Measurements from ENCODE around the gene EPB41.
"Not testable (repeated sequence)": the region's sequence is repeated elsewhere in the genome, so short reads cannot be mapped to it uniquely, and the experiment has no call there.

EPB41 gene
- total RNA-seq: 309 to 666 (median 654) reads per million in 4 experiments

DNA sequence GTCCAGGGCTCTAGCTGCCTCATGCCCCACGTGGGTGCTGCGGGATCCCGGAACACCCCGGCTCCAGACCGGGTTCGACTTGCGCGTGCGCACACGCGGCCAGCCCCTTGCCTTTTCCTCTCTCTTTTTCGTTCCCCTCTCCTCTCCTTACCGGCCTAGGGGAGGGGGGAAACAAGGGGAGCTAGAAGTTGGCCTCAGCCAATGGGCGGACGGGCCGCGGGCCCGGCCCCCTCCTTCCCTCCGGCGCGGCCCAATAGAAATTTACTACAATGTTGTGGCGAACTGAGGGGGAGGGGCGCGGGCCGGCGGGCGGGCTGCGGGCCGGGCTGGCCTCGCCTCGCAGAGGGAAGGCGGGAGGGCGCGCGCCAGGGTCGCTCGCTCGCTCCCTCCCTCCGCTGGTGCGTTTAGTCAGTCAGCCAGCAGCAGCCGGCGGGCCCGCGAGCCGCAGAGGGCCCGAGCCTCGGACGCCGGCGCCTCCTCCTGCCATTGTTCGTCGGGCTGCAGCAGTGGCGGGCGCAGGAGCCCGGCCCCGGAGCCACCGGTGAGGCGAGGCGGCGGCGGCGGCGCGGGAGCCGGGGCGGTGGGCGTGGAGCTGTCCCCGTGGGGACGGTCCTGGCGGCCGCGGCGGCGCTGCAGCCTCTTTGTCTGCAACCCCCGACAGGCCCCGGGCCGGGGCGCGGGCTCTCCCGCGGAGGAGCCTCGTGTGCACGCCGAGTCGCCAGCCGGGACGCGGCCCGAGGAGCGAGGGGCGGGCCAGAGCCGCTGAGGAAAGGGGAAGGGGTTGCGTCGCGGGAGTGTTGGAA, at the start of gene EPB41:
Gene EPB41, plus strand, starts transcription at position 342 of the 803 bp plus-strand sequence. CDS start 72,869 bp downstream, outside the sequence.
- DNase-seq: peak; percentile 86

DNA sequence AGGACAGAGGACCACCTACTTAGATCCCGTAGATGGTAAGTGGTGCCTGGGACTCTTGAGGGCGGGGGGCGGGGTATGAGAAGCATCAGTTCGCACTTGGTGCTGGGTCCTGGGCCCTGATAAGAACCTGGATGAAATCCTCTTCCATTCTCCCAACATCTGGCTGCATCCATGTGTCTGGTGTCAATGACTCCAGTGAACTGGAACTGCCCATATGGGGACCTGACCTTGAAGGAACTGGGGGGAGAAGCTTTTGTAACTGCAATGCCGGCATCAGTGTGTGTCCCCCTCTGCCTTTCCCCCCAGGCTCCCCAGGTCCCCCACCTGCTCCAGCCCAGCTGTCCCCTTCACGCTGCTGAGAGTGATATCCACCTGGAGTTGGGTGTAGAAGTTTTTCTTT, 49.7 kb upstream of the EPB41 start:
- no peak for DNase-seq

DNA sequence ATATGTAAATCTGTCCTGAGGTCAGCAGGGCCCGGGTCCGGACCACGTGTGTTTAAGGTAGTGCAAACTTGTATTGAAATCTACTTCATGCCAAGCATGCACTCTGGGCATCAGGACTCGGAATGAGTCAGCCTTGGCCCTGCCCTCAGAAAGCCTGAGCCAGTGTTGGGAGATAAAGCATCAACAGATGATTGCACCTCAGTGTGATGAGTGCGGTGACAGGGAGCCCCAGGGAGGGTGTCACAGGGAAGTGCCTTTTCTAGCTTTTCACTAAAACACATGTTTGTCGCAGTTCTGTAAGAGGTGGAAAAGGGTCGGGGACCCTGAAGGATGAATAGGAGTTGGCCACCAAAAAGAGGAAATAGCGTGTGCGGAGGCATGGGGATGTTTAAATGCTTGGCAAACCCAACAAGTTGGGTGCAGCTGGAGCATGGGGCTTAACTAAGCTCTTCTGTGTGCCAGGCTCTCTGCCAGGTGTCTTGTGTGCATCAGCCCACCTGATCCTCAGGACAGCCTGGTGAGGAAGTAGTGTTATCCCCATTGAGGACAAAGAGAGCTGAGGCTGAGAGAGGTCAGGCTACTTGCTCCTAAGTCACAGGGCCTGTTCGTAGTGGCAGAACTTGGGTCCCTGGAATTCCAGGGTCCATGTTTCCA, 48.2 kb upstream of the EPB41 start:
- no peak for DNase-seq

DNA sequence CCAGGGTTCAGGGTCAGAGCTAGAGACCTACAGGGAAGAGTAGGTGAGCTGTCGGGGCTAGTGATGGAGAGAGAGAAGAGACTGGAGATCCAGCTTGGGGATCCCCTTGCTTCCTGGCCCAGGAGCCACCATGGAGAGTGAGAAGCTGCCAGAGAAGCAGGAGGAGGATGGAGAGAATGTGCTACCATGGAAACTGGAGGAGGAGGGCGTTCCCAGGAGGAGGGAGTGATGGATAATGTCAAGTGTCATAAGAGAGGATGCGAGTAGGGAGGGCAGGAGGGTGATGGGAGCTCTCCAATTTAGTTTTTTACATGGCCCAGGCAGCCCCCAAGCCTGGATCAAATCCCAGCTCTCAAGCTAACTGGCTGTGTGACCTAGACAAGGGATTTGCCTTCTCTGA, 46.5 kb upstream of the EPB41 start:
- DNase-seq: no peak

DNA sequence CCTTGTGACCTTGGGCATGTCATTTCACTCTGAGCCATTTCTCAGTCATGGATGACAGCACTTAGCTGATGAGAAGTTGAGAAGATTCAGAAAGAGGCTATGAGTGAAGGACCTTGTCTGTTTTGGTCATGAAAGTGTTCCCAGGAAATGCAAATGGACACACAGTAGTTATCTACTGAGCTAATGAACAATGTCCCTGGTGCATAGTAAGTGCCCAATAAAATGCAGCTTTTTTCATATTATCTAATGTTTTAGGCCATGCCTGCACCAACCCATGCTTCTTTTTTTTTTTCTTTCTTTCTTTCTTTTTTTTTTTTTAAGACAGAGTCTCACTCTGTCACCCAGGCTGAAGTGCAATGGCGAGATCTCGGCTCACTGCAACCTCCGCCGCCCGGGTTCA, 44.4 kb upstream of the EPB41 start:
- no peak for DNase-seq

DNA sequence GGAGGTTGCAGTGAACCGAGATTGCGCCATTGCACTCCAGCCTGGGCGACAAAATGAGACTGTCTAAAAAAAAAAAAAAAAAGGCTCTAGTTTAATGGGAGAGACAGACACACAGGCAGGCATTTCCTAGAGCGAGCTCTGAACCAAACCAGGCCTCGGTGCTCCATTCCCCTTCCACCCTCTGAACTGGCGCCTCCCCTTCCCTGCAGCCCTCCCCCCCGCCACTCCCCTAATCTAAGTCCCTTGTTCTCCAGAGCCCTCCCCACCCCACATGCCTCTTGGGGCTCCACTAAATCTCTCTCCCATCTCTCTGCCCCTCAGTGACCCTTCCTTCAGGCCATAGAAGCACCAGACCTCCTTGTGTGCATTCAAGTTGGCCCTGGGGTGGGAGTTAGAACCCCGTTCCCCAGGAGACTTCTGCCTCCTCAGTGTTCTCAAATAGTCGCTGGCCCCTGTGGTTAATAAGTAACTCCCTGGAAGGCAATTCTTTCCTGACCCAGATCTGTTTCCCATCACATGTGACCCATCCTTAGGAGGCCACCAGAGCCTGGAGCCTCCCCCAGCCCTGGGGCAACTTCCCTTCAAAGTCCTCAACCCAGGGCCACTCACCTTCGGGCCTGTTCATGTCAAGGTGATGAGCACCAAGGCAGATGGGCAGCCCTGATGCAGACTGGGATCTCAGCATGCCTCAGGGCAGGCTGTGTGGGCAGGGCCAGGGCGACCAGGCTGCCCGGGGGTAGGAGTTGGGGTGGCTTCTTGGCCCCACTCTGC, 42.6 kb upstream of the EPB41 start:
- DNase-seq: no peak

DNA sequence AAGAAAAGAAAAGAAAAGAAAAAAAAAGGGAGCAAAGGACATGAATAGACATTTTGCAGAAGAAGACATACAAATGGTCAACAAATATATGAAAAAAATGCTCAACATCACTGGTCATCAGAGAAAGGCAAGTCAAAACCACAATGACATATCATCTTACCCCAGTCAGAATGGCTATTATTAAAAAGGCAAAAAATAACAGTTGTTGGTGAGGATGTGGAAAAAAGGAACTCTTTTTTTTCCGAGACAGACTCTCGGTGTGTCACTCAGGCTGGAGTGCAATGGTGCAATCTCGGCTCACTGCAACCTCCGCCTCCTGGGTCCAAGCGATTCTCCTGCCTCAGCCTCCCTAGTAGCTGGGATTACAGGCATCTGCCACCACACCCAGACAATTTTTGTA, 39.2 kb upstream of the EPB41 start:
- DNase-seq: not testable (repeated sequence)

DNA sequence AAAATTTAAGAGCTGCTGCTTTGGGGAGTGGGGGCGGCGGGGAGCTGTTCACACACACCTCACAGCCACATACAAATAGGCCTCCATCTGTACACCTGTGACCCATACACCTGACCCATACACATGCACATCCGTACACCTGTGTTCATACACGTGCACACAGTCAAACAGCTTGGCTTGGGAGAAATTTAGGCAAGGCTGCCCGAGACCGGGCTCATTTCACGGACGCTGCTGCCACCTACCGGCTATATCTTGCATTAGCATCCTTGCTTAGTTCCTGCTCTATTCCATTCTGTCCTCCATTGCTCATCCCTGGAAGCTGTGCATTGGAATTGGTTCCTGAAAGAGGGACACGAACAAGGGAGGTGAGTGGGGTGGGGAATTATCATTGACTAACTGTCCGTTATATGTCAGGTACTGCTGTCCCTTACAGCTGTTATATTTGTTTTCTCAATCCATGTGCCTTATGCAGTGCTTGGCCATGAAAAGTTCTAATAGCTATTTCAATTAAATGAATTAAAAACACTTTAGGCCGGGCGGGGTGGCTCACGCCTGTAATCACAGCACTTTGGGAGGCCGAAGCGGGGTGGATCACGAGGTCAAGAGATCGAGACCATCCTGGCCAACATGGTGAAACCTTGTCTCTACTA, 37.1 kb upstream of the EPB41 start:
- peak; percentile 68 for DNase-seq

DNA sequence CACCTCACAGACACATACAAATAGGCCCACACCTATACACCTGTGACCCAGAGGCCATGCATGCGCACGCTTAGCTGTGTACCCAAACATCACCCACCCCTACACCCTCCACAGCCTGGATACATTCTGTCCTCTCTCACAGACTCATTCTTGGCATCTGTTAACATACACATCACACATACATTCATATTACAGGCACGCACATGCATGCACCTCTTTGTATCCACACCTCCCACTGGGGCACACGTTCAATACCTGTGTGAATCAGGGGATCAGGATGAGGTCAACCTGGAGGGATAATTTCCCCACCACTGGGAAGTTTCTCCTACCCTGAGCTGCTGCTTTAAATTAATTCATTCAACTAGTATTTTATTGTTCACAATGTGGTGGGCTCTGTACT, 35.6 kb upstream of the EPB41 start:
- no peak for DNase-seq

DNA sequence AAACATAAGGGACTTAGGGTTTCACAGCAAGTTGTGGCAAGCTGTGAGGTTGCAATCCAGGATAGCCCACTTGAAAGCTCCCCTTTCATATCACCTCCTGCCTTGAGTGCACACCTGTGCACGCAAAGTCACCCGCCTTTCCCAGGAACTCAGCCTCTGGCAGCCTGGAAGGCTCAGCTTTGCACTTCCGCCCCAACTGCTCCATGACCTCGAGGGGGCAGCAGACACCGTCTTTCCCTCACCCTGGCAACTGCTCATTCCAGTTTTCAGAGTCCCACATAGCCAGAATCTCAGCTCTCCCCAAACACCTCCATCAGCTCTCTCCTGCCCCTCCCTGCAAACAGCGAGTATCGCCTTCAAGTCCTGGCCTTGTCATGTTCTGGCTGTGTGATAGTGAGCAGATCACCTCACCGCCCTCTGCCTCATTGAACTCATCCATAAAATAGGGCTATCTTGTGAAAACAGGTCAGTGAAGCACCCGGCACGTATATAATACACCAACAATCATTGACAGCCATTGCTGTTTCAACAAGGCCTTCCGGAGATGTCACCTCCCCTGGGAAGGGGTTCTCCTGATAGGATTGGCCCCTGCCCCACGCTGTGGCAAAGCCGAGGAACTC, 32.2 kb upstream of the EPB41 start:
- DNase-seq: peak; percentile 68

DNA sequence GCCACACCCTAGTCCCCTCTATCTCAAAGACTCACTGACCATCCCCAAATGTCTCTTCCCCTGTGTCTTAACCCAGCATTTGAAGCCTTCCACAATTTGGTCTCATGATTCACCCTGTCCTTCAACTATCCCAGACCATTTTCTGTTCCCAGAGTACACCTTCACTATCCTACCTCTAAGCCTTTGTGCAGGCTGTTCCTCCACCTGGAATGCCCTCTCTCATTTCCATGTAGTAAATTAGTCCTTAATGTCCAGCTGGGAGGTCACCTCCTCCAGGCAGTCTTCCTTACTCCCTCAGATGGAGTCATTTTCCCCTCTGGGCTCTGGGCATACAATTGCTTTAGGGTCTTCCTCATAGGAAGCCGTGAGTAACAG, 31.1 kb upstream of the EPB41 start:
- DNase-seq: no peak

DNA sequence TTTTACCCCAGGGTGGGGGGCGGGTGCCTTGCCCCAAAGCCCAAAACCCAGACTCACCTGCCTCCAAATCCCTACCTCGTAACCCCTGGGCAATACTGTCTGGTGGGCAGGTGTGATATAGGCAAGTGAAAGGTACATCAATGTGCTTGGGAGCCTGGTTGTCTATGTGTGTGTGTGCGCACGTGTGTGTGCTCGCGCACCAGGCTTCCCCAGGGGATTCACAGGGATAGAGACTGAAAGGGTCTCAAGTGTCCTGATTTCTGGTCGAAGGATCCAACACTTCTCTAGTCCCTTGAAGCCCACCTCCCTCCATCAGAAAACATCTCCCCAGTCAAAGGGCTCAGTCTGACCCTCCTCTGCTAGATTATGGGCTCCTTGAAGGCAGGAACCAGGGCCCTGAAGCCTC, 28.9 kb upstream of the EPB41 start:
- DNase-seq: no peak

DNA sequence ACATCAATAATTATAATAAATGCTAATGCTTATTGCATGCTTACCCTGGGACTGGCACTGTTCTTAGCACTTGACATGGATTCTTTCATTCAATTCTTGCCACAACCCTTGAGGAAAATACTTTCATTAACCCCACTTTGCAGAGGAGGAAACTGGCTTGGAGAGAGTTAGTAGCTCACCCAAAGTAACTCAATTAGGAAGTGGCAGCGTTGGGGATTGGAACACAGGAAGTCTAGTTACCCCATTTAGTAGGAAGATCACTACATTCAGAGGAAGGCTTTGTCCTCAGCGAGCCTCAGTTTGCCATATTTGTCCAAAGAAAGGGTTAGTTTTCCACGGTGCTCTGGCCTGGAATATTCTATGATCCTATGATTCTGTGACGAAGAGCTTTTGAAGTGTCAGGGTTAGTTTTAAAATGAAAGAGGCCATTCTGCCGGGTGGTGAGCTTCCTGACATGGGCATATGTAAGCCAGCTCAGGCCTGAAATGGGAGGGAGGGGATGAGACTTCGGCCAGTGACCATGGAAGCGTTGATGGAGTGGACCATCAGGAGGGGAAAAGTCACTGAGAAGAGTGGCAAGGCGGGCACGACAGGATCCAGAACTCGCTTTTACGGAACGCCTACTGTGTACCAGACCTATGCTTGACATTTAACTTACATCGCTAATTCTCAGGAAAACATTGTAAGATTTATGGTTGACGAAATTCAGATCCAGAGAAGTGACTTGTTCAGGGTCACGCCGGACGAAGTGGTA, 28.2 kb upstream of the EPB41 start:
- DNase-seq: no peak

DNA sequence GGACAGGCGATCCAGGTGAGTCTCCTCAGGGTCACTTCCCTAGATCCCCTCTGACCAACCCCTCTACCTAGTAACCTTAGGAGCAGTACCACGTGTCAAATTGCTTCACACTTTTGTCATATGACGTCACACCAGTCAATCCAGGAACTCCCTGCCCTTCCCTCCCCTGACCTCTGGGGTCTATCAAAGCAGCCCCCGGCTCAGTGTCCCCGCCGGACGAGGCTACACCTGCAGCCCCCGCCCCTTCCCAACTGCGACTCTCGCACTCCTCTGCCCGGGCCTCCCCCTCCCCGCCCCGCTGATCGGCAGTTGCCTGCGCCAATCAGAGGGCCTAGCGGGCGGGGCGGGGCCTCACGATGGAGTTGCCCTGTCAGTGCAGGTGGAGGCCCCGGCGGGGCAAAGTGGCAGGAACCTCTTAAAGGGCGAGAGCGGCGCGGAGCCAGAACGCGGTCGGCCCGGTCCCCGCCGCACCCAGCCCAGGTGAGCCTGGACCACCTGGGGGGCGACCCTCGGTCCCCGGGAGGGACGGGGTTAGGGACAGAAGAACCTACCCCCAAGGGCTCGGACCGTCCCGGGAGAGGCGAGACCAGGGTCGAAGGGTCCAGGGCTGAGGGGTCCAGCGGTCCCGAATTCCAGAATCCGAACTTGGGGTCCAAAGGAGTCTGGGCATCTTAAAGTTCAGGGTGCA, 27.5 kb upstream of the EPB41 start:
- DNase-seq: peak; percentile 83

DNA sequence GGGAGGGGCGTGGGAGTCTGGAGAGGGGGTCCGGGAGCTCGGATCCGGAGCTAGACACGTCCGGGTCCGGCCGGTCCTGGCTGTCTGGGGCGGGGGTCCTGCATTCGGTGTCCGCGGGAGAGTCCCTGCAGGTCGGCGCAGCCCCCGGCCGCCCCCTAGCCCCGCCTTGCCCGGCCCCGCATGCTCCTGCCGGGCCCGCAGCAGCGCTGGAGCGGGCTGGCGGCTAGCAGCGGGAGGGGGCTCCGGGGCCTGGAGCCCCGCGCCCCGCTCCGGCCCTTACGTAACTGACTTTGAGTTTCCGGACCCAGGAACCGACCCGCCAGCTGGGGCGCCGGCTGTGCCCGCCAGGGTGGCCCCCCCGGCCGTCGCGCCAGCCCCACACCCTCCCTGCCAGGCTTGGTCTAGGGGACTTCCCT, 26.9 kb upstream of the EPB41 start:
- DNase-seq: peak; percentile 39

DNA sequence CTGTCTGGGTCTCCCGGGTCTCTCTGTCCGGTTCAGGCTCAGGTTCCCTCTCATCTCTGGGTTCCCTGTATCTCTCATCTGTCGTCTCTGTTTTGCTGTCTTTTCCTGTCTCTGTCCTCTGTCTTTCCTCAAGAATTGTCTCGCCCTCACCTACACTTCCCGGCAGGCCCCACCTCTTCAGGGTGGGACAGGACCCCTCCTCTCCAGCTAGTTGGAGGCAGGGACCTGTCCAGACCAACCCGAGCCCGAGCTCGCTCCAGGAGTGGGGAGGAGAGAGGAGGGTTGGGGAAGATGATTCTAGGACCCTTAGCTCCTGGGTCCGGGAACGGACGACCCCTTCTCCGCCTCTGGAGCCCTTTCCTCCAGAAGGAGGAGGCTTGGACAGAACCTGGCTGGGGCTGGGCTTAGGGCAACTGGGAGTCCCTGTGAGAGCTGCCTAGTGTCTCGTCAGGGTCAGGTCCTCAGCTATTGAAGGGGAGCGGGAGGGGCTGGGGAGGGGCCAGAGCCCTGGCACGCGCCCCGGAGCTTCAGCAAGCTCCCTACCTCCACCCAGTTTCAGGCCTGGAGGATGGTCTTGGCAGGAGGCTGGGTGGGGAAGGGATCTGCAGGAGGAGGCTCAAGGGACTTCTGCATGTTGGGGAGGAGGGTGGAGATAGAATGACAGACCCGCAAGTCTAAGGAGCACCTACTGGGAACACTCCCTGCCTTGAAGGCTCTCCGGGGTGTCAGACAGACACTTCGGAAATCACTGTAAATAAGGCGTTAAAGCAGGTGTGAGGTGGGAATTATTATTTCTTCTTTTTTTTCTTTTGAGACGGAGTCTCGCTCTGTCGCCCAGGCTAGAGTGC, 26.3 kb upstream of the EPB41 start:
- DNase-seq: no peak

DNA sequence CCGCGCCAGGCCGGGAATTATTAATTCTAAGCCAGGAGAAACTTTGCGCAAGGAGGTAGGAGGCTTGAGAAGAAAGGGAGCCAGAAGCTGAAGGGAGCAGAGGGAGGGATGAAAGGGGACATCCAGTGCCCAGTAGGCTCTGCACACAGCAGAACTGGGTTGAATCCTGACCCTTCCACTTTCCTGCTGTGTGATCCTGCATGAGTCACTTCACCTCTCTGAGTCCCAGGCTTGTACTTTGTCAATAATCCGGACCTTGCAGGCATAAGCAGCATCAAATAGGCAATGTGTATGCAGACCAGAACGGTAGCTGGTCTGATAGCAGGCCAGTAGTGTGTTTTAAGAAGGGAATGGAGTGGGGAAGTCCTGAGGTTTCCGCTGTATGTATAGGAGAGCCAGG, 25.5 kb upstream of the EPB41 start:
- DNase-seq: no peak

DNA sequence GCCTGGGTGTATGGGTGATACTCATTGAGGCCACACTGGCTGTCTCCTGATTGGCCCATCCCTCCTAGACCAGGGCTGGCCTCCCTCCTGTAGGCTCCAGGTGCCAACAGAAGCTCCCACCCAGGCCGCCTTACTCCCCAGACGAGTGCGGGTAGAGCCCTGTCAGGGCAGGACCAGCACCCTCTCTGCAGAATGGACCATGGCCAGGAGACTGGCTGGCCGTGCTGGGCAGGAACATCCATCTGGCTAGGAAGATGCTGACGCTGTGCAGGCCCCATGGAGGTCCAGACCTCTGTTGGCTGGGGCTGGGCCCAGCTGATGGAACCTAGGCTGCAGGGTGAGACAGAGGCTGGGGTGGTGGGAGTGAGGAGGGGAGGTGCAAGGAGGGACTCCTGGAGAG, 25.0 kb upstream of the EPB41 start:
- no peak for DNase-seq

DNA sequence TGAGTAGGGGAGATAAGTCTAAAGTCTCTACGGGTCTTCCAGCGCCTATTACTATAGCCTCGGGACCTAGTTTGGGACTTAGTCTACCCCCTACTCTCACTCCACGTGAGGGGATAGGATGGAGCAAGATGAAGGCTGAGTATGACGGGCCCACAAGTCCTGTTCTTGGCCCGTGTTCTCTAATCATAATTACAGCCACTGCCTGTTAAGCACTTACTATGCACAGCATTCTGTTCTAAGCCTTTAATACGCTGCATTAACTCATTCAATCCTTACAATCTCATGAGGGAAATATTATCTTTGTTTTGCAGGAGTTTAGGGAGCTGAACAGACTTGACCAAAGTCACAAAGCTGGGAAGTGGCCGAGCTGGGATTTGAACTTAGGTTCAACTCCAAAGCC, 23.9 kb upstream of the EPB41 start:
- no peak for DNase-seq

DNA sequence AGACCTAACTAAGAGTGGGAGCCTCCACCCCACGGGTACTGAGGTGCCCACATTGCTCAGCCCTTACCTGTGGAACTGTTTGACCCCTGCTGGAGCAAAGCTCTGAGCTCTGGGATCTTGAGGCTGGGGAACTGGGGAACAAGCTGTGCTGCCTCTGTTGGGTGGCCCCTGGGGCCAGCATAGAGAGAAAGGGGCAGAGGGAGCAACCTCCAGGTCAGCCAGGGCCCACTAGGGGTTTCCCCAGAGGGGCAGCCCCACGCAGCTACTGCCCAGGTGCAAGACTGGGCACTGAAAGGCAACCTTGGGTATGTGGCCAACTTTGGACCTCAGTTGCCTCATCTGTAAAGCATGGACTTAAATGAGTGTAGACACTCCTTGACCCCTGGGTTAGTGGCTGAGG, 23.5 kb upstream of the EPB41 start:
- DNase-seq: no peak
